Karpas-422 (cell line): Measurements from ENCODE around the gene INPP5D. TPM values are rescaled to one million over a fixed set of nuclear protein-coding genes. Genes with fewer than 3 reads are reported as not detected.

ENCODE experiments used
- DNase-seq: peaks from one replicate; pipeline ENCODE4 v3.0.0-alpha.2; 2015
- H2AFZ ChIP-seq: fragments of 200-600 bp; sonication (generic); 2 replicates; pipeline ENCODE4 v1.6.1; 2014; ENCODE audit warnings: antibody characterized with exemption, low read length, mixed read lengths
- H3K27ac ChIP-seq: fragments of 200-600 bp; sonication (generic); 2 replicates; pipeline ENCODE4 v1.5.1; 2014; ENCODE audit warnings: mild to moderate bottlenecking, low read length, moderate library complexity
- H3K27me3 ChIP-seq: fragments of 200-600 bp; sonication (generic); 2 replicates; pipeline ENCODE4 v1.6.1; 2014; ENCODE audit warnings: low read length, mixed read lengths
- H3K36me3 ChIP-seq: fragments of 200-600 bp; sonication (generic); 2 replicates; pipeline ENCODE4 v1.6.1; 2014; ENCODE audit warnings: low read length, mixed read lengths; ENCODE audit not compliant: insufficient read depth
- H3K4me1 ChIP-seq: fragments of 200-600 bp; sonication (generic); 2 replicates; pipeline ENCODE4 v1.6.1; 2014; ENCODE audit warnings: mild to moderate bottlenecking, low read length, mixed read lengths
- H3K4me2 ChIP-seq: fragments of 200-600 bp; sonication (generic); 2 replicates; pipeline ENCODE4 v1.6.1; 2014; ENCODE audit warnings: low read length, low read depth, mild to moderate bottlenecking; ENCODE audit not compliant: poor library complexity, severe bottlenecking
- H3K4me3 ChIP-seq: fragments of 200-600 bp; sonication (generic); 2 replicates; pipeline ENCODE4 v1.5.1; 2014; ENCODE audit warnings: mild to moderate bottlenecking, antibody characterized with exemption, low read length, mixed read lengths
- H3K79me2 ChIP-seq: fragments of 200-600 bp; sonication (generic); 2 replicates; pipeline ENCODE4 v1.6.1; 2014; ENCODE audit warnings: mild to moderate bottlenecking, low read length, mixed read lengths
- H3K9ac ChIP-seq: fragments of 200-600 bp; sonication (generic); 2 replicates; pipeline ENCODE4 v1.6.0; 2014; ENCODE audit warnings: low read length
- H3K9me2 ChIP-seq: fragments of 200-600 bp; sonication (generic), shearing (Covaris generic); replicated peaks from 2 replicates; pipeline ENCODE4 v1.6.0; 2014; ENCODE audit warnings: mild to moderate bottlenecking, low read length, moderate library complexity; ENCODE audit not compliant: insufficient read depth
- H3K9me3 ChIP-seq: fragments of 300-700, 200-600 bp; sonication (generic); 2 replicates; pipeline ENCODE4 v1.6.1; 2014; ENCODE audit warnings: low read length, mixed read lengths
- H4K20me1 ChIP-seq: fragments of 200-600 bp; sonication (generic); 2 replicates; pipeline ENCODE4 v1.6.1; 2014; ENCODE audit warnings: mild to moderate bottlenecking, antibody characterized with exemption, low read length, low read depth; ENCODE audit not compliant: insufficient read depth
- total RNA-seq: library from RNA; depleted of rRNA; stranded (reverse); fragments of >200 nt; shearing (Covaris generic); gene quantifications from 2 replicates; pipeline ENCODE4 v1.2.3, GENCODE V29; 2014; ENCODE audit warnings: low replicate concordance

Gene INPP5D
- total RNA-seq, 1 experiment from 2014 or later, result 145 TPM

DNA sequence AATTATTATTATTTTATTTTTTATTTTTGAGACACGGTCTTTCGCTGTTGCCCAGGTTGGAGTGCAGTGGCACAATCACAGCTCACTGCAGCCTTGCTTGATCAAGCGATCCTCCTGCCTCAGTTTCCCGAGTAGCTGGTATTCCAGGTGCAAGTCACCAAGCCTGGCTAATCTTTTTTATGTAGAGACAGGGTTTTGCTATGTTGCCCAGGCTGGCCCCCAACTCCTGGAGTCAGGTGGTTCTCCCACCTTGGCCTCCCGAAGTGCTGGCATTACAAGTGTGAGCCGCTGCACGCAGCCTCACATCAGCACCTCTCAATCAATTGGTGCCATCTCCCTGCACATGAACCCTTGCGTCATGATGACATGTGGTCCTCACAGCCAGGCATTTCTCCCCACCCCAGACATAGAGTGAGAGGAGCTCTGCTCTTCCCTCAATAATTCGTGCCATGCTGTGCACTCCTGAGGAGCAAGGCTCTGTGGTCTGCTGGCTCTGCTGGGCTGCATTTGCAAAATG is 5.9 kb downstream of the INPP5D start:
- Histone ChIP-seq H3K4me3 (no peak overlapping the region), H3K9me2 (no peaks in the 10 kb centered on the region), H3K27ac (no peak overlapping the region), H3K36me3 (peaks cover 41% of the 10 kb centered on the region), H3K9ac (no peak overlapping the region), H3K9me3 (no peaks in the 10 kb centered on the region), H4K20me1 (peaks cover 50% of the 10 kb centered on the region), H2AFZ (no peak overlapping the region), H3K4me1 (peaks cover 89% of the 10 kb centered on the region), H3K27me3 (no peaks in the 10 kb centered on the region), H3K79me2 (peaks cover 95% of the 10 kb centered on the region), H3K4me2 (no peak overlapping the region)
- DNase-seq, result no peak

DNA sequence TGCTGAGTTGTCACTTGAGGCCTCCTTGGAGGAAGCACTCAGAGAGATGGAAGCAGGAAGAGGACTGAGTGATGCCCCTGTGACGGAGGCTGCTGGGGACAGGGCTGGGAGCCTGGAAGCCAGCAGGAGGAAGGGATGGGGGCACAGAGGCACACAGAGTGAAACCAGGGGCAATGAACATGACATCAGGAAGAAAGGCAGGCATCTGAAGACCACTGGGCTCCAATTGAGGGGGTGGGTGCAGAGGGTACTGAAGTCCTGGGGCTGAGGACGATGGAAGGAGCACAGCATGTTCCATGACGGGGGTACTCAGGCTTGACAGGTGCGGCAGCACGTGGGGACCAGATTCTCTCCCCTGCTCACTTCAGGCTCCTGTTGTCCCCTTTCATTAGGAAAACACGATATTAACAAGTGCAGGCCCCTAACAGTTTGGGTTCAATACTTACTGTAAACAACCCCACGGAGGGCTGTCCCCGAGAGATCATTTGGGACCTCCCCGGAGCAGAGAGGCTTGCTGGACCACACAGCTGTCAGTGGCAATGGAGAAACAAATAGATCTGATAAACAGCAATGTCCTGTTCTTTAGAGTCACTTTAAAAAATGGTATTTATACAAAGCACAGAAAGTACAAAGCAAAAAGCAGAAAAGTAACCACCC is 8.7 kb downstream of the INPP5D start:
- H3K27me3 ChIP-seq, result no peaks in the 10 kb centered on the region
- peak overlapping the region; percentile 40 for H3K27ac ChIP-seq
- no peak overlapping the region for H2AFZ ChIP-seq
- no peak overlapping the region for H3K9ac ChIP-seq
- H4K20me1 ChIP-seq, result peaks cover 23% of the 10 kb centered on the region
- no peak overlapping the region for H3K4me3 ChIP-seq
- H3K9me3 ChIP-seq, result no peaks in the 10 kb centered on the region
- DNase-seq, result no peak
- H3K9me2 ChIP-seq, result no peaks in the 10 kb centered on the region
- H3K4me2 ChIP-seq, result peak overlapping the region; percentile 4
- H3K79me2 ChIP-seq, result peaks cover 93% of the 10 kb centered on the region
- peaks cover 48% of the 10 kb centered on the region for H3K36me3 ChIP-seq
- H3K4me1 ChIP-seq, result peaks cover 90% of the 10 kb centered on the region

DNA sequence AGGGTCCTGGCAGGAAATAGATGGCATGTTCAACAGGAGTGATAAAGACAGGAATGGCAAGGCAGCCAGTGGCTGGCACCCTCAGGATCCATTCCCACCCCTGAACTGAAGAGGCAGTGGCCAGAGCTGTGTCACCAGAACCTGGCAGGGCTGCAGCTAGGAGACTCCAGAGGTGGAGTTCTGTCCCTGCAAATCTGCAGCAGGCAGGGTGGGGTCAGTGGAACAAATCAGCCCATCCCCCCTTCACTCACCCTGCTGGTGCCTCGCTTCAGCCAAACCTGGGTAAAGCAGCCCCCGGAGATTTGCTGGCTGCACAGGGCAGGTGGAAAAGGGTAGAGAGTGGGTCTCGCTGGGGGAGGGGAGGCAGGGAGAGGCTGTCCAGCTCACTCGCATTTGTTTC is 12.7 kb downstream of the INPP5D start:
- H2AFZ ChIP-seq, result no peak overlapping the region
- H3K27me3 ChIP-seq, result no peaks in the 10 kb centered on the region
- H3K79me2 ChIP-seq, result peaks cover 75% of the 10 kb centered on the region
- peak overlapping the region; percentile 0; the same call in 1 of the 2 replicates for H3K4me3 ChIP-seq
- no peaks in the 10 kb centered on the region for H3K9me2 ChIP-seq
- H3K4me1 ChIP-seq, result peaks cover 97% of the 10 kb centered on the region
- DNase-seq, result no peak
- H4K20me1 ChIP-seq, result peaks cover 16% of the 10 kb centered on the region; the same call in 1 of the 2 replicates
- H3K36me3 ChIP-seq, result peaks cover 17% of the 10 kb centered on the region
- peak overlapping the region; percentile 26 for H3K9ac ChIP-seq
- H3K9me3 ChIP-seq, result no peaks in the 10 kb centered on the region
- peak overlapping the region; percentile 85 for H3K4me2 ChIP-seq
- H3K27ac ChIP-seq, result peak overlapping the region; percentile 97

DNA sequence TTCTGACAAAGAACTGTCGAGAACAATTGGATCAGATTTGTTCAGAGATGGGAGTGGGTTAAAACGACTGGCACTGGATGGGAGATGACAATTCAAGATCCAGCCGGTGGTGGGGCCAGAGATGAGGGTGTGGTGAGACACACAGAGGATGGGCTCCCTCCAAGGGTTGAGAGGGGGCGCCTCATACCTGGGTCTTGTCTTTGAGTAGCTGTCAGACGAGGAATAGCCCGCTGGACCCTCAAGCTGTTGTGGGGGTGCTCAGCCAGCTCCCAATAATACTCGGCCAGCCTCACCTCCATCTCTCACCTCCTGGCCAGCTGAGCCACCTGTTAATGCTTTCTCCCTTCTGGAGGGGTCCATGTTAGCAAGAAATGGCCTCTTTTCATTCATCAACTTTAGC is 14.0 kb downstream of the INPP5D start:
- Histone ChIP-seq H3K4me3 (peak overlapping the region; percentile 55; the same call in 1 of the 2 replicates), H3K9me2 (no peaks in the 10 kb centered on the region), H3K9me3 (no peaks in the 10 kb centered on the region), H4K20me1 (peaks cover 10% of the 10 kb centered on the region; the same call in 1 of the 2 replicates), H3K27ac (peak overlapping the region; percentile 97), H3K36me3 (peaks cover 17% of the 10 kb centered on the region), H3K79me2 (peaks cover 69% of the 10 kb centered on the region), H3K4me1 (peaks cover 97% of the 10 kb centered on the region), H3K9ac (peak overlapping the region; percentile 73), H3K27me3 (no peaks in the 10 kb centered on the region), H3K4me2 (peak overlapping the region; percentile 85), H2AFZ (no peak overlapping the region)
- no peak for DNase-seq

DNA sequence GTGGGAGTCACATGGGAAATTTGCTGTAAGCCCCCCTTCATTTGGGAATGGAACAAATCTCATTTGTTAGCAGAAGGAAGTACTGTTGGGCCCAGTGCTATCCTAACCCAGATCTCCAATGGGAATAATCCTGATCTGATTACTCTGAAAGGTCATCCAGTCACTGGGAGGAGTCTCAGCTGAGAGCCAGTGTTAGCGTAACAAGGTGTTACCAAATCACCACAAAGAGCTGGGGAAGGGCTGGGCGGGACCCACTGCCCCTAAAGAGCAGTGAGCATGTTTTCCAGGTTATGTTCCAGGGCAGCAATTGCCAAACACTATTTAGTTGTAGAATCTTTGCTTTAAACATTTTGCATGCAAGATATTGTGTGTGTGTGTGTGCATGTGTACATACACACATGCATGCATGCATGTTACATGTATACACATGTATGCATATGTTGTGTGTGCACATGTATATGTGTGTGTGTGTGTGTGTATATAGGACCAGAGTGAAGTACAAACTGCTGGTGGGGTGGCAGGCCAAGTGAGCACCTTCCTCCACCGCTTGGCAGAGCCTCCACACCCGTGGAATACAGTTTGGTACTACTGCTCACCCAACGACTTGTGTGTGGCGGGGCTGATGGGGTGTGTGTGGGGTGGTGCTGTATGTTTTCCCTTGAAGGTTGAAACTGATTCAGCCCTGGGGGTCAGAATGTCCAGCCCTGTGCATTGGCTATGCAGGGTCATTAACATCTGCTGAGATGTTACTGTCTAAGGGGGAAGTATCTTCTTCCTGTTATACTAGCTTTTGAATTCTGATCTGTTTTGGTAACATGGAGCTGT is 15.2 kb downstream of the INPP5D start:
- H3K4me3 ChIP-seq, result peak overlapping the region; percentile 55
- peak overlapping the region; percentile 85 for H3K4me2 ChIP-seq
- no peak for DNase-seq
- H3K9ac ChIP-seq, result peak overlapping the region; percentile 73
- H3K36me3 ChIP-seq, result peaks cover 11% of the 10 kb centered on the region
- no peaks in the 10 kb centered on the region for H3K9me3 ChIP-seq
- peaks cover 57% of the 10 kb centered on the region for H3K79me2 ChIP-seq
- no peaks in the 10 kb centered on the region for H3K9me2 ChIP-seq
- peak overlapping the region; percentile 97 for H3K27ac ChIP-seq
- H4K20me1 ChIP-seq, result peaks cover 10% of the 10 kb centered on the region; the same call in 1 of the 2 replicates
- H2AFZ ChIP-seq, result no peak overlapping the region
- peaks cover 97% of the 10 kb centered on the region for H3K4me1 ChIP-seq
- H3K27me3 ChIP-seq, result no peaks in the 10 kb centered on the region

DNA sequence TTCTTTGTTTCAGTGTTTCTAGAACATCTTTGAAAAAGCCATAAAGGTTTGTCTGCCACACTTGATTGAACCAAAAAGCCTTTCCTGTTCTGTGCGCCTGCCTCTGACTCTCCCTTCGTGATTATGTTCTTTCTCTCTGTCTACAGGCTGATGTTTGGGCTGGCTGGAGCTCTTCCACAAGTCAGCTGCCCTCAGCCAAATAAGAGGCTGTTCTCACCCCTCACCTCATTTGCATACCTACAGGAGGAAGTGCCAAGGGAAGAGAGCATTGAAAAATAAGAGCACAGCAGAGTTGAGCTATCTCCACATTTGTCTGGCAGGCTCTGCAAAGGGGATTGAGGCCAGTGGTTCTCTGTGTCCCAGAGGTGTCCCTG is 15.8 kb downstream of the INPP5D start:
- DNase-seq, result peak; percentile 93
- H3K36me3 ChIP-seq, result peaks cover 11% of the 10 kb centered on the region

DNA sequence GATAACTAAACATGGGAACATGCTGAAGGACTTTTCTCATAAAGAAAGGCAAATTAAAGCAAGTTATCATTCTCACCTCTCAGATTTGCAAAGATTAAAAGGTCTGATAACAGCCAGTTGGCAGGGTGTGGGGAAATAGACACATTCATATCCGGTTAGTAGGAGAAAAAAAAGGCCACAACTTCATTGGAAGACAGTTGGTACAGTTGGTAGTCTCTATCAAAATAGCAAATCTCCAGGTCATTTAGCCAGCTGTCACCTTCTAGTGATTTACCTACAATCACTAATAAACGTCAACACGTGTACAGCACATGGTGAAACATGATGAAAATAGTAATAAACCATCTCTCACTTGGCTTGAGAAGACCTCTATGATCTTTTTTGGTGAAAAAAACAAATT is 16.6 kb downstream of the INPP5D start:
- Histone ChIP-seq H4K20me1 (peaks cover 10% of the 10 kb centered on the region; the same call in 1 of the 2 replicates), H3K4me2 (peak overlapping the region; percentile 85), H3K9ac (peak overlapping the region; percentile 73), H3K27me3 (no peaks in the 10 kb centered on the region), H3K9me2 (no peaks in the 10 kb centered on the region), H3K4me3 (peak overlapping the region; percentile 55), H3K4me1 (peaks cover 97% of the 10 kb centered on the region), H3K79me2 (peaks cover 44% of the 10 kb centered on the region), H3K36me3 (peaks cover 3% of the 10 kb centered on the region), H2AFZ (no peak overlapping the region), H3K27ac (peak overlapping the region; percentile 97), H3K9me3 (no peaks in the 10 kb centered on the region)
- peak; percentile 71 for DNase-seq

More for the DNA sequence above, 15.8 kb downstream of the INPP5D start:
- Histone ChIP-seq H3K79me2 (peaks cover 51% of the 10 kb centered on the region), H3K4me1 (peaks cover 97% of the 10 kb centered on the region), H3K4me2 (peak overlapping the region; percentile 85), H3K9me3 (no peaks in the 10 kb centered on the region), H2AFZ (no peak overlapping the region), H3K4me3 (peak overlapping the region; percentile 55), H3K27me3 (no peaks in the 10 kb centered on the region), H4K20me1 (peaks cover 10% of the 10 kb centered on the region; the same call in 1 of the 2 replicates), H3K27ac (peak overlapping the region; percentile 97), H3K9me2 (no peaks in the 10 kb centered on the region), H3K9ac (peak overlapping the region; percentile 73)

DNA sequence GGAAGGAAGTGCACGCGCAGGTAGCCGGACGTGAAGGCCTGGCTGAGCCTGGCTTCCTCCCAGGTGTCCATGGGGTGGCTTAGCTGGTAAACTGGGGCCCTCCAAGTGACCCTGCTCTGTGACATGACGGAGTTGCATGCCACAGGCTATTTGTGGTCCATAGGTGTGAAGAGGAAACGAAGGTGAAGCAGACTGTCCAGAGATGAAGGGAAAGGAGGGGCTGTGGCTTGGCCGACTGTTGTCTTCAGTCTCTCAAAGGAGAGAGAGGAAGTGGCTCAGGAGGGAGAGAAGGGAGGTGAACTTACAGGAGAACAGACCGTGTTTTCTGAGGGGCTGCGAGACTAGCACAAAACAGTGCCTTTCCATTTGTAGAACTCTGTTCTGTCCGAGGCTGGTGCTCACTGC is 19.3 kb downstream of the INPP5D start:
- H3K9ac ChIP-seq, result peak overlapping the region; percentile 71
- peaks cover 47% of the 10 kb centered on the region for H3K79me2 ChIP-seq
- no peaks in the 10 kb centered on the region for H3K27me3 ChIP-seq
- H3K4me3 ChIP-seq, result no peak overlapping the region
- H3K36me3 ChIP-seq, result peaks cover 20% of the 10 kb centered on the region
- no peaks in the 10 kb centered on the region for H3K9me3 ChIP-seq
- H3K9me2 ChIP-seq, result no peaks in the 10 kb centered on the region
- peaks cover 8% of the 10 kb centered on the region; the same call in 1 of the 2 replicates for H4K20me1 ChIP-seq
- peak overlapping the region; percentile 97 for H3K4me2 ChIP-seq
- DNase-seq, result peak; percentile 74
- peak overlapping the region; percentile 100 for H3K27ac ChIP-seq
- no peak overlapping the region for H2AFZ ChIP-seq
- peaks cover 97% of the 10 kb centered on the region for H3K4me1 ChIP-seq
